ENCODE results near the gene FKBP10.

GRCh38 chr17:41823141-41823524 lies 10.3 kb downstream of the FKBP10 start:
- TF ChIP-seq CTCF (IDR thresholded peaks at IDR 0.05; ENCODE audit: borderline replicate concordance, extremely low read depth, low read length, poor library complexity, severe bottlenecking) (no peak), EZH2 (IDR thresholded peaks at IDR 0.05; ENCODE audit: borderline replicate concordance, low read depth, low read length, severe bottlenecking) (no peak)
